CD4-positive, alpha-beta T cell (primary cell): Measurements from ENCODE around the gene BHMT2. TPM values are rescaled to one million over a fixed set of nuclear protein-coding genes. Genes with fewer than 3 reads are reported as not detected.

Source experiments
- ATAC-seq: fragments of 200-7000 bp; cut with Tn5 transposase; one replicate; pipeline ENCODE4 v1.10.0; 2022; ENCODE audit warnings: mild to moderate bottlenecking; ENCODE audit not compliant: poor library complexity
- CTCF ChIA-PET: fragments of 350-600 bp; sonication (Branson Sonifier 250); formaldehyde crosslinking; loops from one replicate; lab custom pipeline; 2021; ENCODE audit warnings: antibody characterized with exemption, inconsistent platforms; lab: Charles Lee
- POLR2A ChIA-PET: fragments of 350-600 bp; sonication (Branson Sonifier 250); formaldehyde crosslinking; loops from one replicate; lab custom pipeline; 2021; ENCODE audit warnings: antibody characterized with exemption, inconsistent platforms; lab: Charles Lee
- DNase-seq, 14 experiments: peaks; one replicate each; pipeline ENCODE4 v3.0.0-alpha.2; 2013 to 2020; ENCODE audit warnings: mixed read lengths in 2 of 14
- H3K27ac ChIP-seq, 2 donors: one replicate each; pipeline versions ENCODE4 v1.5.1 to v1.7.0; 2013; ENCODE audit warnings: low read length in 2 of 2, low read depth in 1 of 2, mild to moderate bottlenecking in 1 of 2
- H3K27me3 ChIP-seq, 2 experiments: 1 replicate in 1 of 2; 2 replicates in 1 of 2; pipeline versions ENCODE4 v1.6.1 to v1.7.0; 2013; ENCODE audit warnings: low read length in 2 of 2, control low read depth in 1 of 2, mild to moderate bottlenecking in 1 of 2, moderate library complexity in 1 of 2; ENCODE audit not compliant: insufficient read depth in 2 of 2, control insufficient read depth in 1 of 2
- H3K36me3 ChIP-seq: one replicate; pipeline ENCODE4 v1.6.1; 2013; ENCODE audit warnings: low read length, control low read depth; ENCODE audit not compliant: insufficient read depth
- H3K4me1 ChIP-seq: one replicate; pipeline ENCODE4 v1.6.1; 2013; ENCODE audit warnings: low read length, control low read depth; ENCODE audit not compliant: insufficient read depth
- H3K4me3 ChIP-seq: one replicate; pipeline ENCODE4 v1.5.1; 2013; ENCODE audit warnings: mild to moderate bottlenecking, low read length, moderate library complexity
- H3K9me3 ChIP-seq, 2 experiments: 1 replicate in 1 of 2; 2 replicates in 1 of 2; pipeline versions ENCODE4 v1.6.1 to v1.7.0; 2013; ENCODE audit warnings: low read length in 2 of 2, mild to moderate bottlenecking in 2 of 2, control low read depth in 1 of 2, moderate library complexity in 1 of 2; ENCODE audit not compliant: control insufficient read depth in 1 of 2, insufficient read depth in 1 of 2
- H3K27ac Mint-ChIP-seq: one replicate; pipeline ENCODE4 v1.8.0; 2020; ENCODE audit warnings: mixed read lengths
- H3K27me3 Mint-ChIP-seq: one replicate; pipeline ENCODE4 v1.8.0; 2021; ENCODE audit warnings: mixed read lengths
- H3K36me3 Mint-ChIP-seq: one replicate; pipeline ENCODE4 v1.8.0; 2021; ENCODE audit warnings: low read depth, mixed read lengths
- H3K4me1 Mint-ChIP-seq: one replicate; pipeline ENCODE4 v1.8.0; 2021; ENCODE audit warnings: low read depth, mixed read lengths
- H3K4me3 Mint-ChIP-seq: one replicate; pipeline ENCODE4 v1.8.0; 2020; ENCODE audit warnings: mild to moderate bottlenecking, mixed read lengths
- H3K9me3 Mint-ChIP-seq: one replicate; pipeline ENCODE4 v1.8.0; 2020; ENCODE audit warnings: mixed read lengths
- CTCF ChIP-seq: fragments of 200-600 bp; IDR thresholded peaks from one replicate; pipeline ENCODE4 v1.8.0; 2022; ENCODE audit warnings: antibody characterized with exemption, mild to moderate bottlenecking
- intact Hi-C, 2 experiments: fragments of 100-400 bp; cut with DNase I in 1 of 2; cut with micrococcal nuclease in 1 of 2; formaldehyde crosslinking; loops; one replicate each; pipeline versions ENCODE4 v1.15.1 to v1.9.0; 2023 to 2025; cut with DNase I, micrococcal nuclease
- total RNA-seq, 174 experiments: library from RNA in 2 of 174; stranded (reverse) in 2 of 174; gene quantifications; one replicate each; pipeline ENCODE4 v1.2.3 and lab custom pipeline; 2021 to 2026

The BHMT2 gene
- total RNA-seq, 2 experiments from 2014 or later = not detected

- H3K4me1 Mint-ChIP-seq = no peaks in the 10 kb centered on the region
- no peaks in the 10 kb centered on the region for H3K36me3 Mint-ChIP-seq
- ChIA-PET POLR2A (no interaction called here), CTCF (no interaction called here)
- H3K27me3 Mint-ChIP-seq = peaks cover 16% of the 10 kb centered on the region
- no peak overlapping the region for H3K4me3 ChIP-seq
- no peaks in the 10 kb centered on the region for H3K4me1 ChIP-seq
- ATAC-seq (no peak), DNase-seq (no peak)
- intact Hi-C loops = no loop called here
- no peaks in the 10 kb centered on the region for H3K9me3 Mint-ChIP-seq
- no peaks in the 10 kb centered on the region for H3K9me3 ChIP-seq
- no peak overlapping the region for H3K4me3 Mint-ChIP-seq
- no peaks in the 10 kb centered on the region for H3K27me3 ChIP-seq
- H3K36me3 ChIP-seq = no peaks in the 10 kb centered on the region
- H3K27ac ChIP-seq = no peak overlapping the region
- TF ChIP-seq CTCF = no peak
- no peak overlapping the region for H3K27ac Mint-ChIP-seq
Observed at GRCh38 chr5:79120221-79120620, 50.7 kb downstream of the BHMT2 start.

GRCh38 chr5:79122973-79123372 is 53.4 kb downstream of the BHMT2 start:
- peaks cover 6% of the 10 kb centered on the region for H3K27me3 Mint-ChIP-seq
- CTCF ChIA-PET = no interaction called here
- no peak for ATAC-seq
- no peaks in the 10 kb centered on the region for H3K9me3 Mint-ChIP-seq
- Histone ChIP-seq H3K36me3 (no peaks in the 10 kb centered on the region), H3K27me3 (no peaks in the 10 kb centered on the region), H3K9me3 (no peaks in the 10 kb centered on the region), H3K27ac (no peak overlapping the region), H3K4me1 (no peaks in the 10 kb centered on the region), H3K4me3 (no peak overlapping the region)
- H3K4me1 Mint-ChIP-seq = no peaks in the 10 kb centered on the region
- no peak for TF ChIP-seq CTCF
- no peak overlapping the region for H3K27ac Mint-ChIP-seq
- no peak for DNase-seq
- POLR2A ChIA-PET = no interaction called here
- no peaks in the 10 kb centered on the region for H3K36me3 Mint-ChIP-seq
- H3K4me3 Mint-ChIP-seq = no peak overlapping the region
- intact Hi-C loops = no loop called here

GRCh38 chr5:79124607-79125006 is 55.0 kb downstream of the BHMT2 start:
- Histone ChIP-seq H3K27me3 (no peaks in the 10 kb centered on the region), H3K4me1 (no peaks in the 10 kb centered on the region), H3K27ac (no peak overlapping the region), H3K4me3 (no peak overlapping the region), H3K36me3 (no peaks in the 10 kb centered on the region), H3K9me3 (no peaks in the 10 kb centered on the region)
- Mint-ChIP-seq H3K27me3 (no peaks in the 10 kb centered on the region), H3K4me3 (no peak overlapping the region), H3K27ac (no peak overlapping the region), H3K36me3 (no peaks in the 10 kb centered on the region), H3K4me1 (no peaks in the 10 kb centered on the region), H3K9me3 (no peaks in the 10 kb centered on the region)
- intact Hi-C loops = no loop called here
- POLR2A ChIA-PET = no interaction called here
- no peak for TF ChIP-seq CTCF
- ATAC-seq (no peak), DNase-seq (no peak)
- CTCF ChIA-PET = no interaction called here
